SIG-M5 (cell line): Measurements from ENCODE around the gene LAMB2.

ENCODE experiments used
- DNase-seq: peaks from one replicate; lab custom pipeline; 2025; lab: John Stamatoyannopoulos, UW

The LAMB2 gene

DNA sequence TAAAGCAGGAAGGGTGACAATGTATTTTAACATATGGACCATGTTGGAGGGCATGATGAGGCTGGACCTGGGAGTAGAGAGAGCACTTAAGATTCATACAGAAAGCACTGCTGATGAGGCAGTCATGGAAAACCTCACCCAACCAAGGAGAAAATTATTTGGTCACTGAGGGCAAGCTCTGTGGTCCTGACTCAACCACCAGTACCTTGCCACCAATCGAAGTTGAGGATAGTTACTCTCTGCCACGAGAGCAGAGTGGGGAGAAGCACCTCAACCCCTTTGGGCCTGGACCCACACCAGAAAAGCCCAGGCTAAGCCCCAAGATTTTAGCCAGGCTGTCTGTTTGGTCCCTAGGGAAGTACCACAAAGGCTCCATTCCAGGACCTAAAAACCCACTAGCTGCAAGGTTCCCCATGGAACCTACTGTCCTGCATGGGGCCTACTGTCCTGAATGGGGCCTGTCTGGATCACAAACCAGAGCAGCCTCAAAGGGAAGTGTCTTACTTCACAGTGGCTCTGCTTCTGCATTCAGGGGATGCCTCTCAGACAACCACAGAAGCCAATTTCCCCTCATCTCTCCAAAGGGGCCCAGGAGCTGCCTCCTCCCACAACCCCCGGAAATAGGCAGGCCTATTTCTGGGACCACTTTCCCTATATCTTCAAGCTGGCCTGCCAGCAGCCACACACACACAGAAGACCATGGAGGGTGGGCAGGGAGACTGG is 29.1 kb upstream of the LAMB2 start:
- DNase-seq, result no peak

DNA sequence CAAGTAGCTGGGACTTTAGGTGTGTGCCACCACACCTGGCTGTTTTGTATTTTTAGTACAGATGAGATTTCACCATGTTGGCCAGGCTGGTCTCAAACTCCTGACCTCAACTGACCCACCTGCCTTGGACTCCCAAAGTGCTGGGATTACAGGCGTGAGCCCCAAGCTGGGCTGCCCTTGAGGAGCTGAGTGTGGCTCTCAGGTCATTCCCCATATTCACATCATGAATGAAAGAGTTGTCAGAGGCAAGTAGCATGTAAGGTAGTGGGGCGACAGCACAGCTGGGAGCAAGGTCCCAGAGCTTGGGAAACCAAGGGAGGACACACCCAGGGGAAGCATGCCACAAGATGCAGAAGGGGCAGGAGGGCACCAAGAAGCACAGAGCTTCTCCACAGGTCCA is 28.3 kb upstream of the LAMB2 start:
- no peak for DNase-seq

DNA sequence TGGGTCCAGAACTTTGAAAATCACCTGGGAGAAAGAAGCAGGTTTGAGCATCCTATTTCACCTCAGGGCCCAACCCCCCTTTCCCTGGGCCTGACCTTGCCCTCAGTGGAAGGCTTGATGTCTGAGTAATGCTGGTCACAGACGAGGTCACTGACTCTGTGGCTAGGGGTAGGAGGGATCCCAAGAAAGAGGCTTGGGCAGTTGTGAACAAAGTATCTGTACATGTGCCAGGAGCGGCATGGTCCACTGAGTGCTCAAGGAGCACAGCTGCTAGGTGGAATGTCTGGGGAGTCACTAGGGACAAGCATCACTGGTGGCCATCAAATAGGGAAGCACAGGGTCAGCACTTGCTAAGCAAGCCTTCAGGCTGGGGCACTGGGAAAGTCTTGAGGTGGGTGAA is 25.9 kb upstream of the LAMB2 start:
- DNase-seq, result no peak

DNA sequence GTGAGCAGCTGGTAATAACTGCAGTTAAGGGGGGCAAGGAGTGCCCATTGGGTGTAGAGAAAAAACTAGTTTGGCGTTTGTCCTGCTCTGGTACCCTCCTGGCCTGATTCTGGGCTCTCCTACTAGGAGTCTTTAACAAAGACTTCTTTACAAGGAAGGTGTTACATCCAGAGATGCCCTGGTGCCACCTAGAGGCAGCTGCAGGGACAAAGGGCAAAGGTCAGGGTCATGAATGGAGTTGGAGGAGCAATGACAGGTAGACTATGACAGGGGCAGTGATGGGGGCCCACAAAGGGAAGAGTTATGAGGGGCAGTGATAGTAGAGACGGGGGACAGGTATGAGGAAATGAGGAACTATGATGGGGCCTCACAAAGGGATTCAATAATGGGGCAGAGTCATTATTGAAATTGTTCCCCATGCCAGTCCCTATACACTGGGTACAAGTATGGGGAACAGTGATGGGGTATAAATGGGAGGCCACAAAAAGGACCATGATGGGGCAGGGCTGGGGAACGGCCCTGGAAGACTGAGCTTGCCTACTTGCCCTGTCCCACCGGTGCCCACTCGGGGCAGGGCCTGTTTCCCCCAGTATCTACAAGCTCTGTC is 25.4 kb upstream of the LAMB2 start:
- no peak for DNase-seq

DNA sequence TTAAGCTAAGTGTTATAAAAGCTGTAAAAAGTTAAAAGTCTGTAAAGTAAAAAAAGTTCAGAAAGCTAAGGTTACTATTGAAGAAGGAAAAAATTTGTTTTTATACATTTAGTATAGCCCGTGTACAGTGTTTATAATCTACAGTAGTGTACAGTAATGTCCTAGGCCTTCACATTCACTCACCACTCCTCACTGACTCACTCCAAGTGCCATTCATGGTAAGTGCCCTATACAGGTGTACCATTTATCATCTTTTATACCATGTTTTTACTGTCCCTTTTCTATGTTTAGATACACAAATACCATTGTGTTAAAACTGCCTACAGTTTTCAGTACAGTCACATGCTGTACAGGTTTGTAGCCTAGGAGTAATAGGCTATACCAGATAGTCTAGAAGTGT is 24.4 kb upstream of the LAMB2 start:
- no peak for DNase-seq

DNA sequence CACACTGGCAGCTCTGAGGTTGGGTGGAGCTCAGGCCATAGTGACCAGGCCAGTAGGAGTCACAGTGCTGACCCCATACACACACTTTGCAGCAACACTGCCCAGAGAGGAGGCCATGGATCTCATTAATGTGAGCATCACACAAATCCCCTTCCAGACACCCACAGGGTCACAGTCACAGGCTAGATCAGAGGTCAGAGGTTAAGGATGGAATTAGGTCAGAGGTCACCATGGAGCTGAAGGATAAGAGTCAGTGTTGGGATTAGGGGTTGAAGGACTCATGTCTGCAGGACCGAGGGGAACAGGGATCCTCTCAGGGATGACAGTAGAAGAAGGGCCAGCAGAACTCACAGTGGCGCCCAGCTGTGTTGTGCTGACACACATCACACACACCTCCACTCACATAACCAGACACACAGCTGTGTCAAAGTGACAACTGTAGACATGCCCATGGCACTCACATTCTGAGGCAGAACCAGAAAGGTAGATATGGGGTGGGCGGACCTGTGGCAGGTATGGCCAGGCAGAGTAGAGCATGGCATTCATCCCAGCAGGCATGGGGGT is 20.6 kb upstream of the LAMB2 start:
- no peak for DNase-seq

DNA sequence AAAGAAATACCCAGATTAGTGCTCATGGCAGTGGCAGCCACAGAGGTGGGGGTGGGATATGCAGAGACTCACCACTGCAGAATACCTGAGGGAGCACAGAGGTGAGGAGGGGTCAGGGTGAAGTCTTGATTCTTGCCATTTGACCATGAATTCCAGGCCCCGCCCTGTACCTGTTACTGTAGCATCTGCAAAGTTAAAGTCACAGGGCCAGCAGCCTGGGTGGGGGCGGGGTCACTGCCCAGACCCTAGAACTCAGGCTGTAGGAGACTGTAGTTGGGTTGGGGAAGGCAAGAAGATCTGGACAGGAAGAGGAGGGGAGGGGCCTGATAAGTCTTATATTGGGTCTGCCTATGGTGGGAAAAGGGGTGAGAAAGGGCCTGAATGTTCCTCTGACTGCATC is 18.8 kb upstream of the LAMB2 start:
- DNase-seq, result no peak

DNA sequence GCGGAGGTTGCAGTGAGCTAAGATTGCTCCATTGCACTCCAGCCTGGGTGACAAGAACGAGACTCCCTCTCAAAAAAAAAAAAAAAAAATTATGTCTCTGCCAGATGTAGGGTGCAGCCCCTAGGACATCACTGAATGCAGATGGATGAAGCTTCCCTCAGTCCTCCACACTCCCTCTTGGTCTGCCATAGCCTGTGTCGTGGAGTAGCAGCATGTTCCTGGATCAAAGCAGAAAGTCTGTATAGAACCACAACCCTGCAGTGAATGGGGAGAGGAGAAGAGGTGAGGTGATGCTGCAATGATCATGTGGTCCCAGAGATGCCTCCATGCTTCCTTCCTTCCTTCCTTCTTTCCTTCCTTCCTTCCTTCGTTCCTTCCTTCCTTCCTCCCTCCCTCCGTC is 15.3 kb upstream of the LAMB2 start:
- no peak for DNase-seq

DNA sequence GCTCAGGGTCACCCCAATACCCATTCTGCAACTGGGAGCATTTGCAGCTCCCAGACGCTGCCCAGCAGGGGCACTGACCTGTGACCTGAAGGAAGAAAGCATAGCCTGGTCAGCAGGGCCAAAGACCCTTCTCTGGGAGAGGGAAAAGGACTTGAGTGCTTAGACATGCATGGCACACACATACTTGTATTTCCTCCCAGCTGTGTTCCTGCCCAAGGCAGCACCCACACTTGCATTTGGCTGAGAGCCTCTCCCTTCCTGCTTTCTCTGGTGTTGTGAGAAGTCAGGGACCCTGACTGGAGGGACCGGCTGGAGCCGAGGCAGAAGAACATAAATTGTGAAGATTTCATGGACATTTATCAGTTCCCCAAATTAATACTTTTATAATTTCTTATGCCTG is 7.2 kb upstream of the LAMB2 start:
- no peak for DNase-seq

DNA sequence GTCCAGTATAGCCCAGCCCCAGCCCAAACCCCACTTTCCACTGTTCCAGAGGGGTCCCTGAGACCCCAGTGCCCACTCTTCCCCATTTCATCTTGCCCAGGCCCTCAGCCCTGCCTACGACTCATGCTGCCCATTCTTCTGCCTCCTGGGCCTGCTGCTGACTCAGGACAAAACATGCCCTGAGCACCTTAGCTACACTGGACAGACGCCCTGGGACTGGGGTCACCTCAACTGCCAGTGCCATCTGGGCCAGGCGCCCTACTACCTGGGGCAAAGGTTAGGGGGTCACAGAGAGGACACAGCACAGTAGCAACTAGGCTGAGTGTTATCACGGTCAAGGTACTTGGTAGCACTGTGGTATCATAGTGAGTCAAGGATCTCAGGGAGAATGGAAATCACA is 2.6 kb upstream of the LAMB2 start:
- no peak for DNase-seq

DNA sequence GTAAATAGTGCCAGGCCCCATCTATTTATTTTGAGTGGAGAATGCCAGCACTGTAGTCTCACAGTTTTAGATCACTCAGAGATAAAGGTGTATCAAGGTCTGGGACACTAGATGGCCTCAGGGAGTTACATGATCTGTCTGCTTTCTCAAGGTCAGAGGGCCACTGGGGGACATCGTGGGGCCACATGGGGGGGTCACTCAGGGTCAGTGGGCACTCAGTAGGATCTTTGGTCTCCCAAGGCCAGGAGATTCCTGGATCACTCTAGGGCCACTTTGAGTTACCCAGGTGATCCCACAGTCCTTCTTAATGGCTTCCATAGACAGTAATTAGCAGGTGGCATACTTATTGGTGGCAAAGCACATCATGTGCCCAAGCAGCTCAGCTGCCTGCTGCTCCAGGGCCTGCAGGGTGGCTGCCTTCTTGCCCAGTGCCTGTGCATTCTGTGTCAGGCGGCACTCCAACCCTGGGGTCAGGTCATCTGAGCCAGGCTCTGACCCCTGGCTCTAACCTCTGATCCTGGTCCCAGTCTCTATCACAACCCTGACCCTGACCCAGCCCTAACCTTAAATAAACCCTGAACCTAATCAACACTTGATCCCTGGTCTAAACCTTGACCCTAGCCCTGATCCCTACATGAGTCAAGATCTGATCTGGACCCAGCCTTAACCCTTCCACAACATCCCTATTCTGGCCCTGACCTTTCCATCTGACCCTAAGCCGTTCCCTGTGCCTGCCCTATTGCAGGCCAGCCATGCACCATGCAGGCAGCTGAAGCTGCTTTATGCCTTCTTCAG is 1.8 kb upstream of the LAMB2 start:
- DNase-seq, result no peak

DNA sequence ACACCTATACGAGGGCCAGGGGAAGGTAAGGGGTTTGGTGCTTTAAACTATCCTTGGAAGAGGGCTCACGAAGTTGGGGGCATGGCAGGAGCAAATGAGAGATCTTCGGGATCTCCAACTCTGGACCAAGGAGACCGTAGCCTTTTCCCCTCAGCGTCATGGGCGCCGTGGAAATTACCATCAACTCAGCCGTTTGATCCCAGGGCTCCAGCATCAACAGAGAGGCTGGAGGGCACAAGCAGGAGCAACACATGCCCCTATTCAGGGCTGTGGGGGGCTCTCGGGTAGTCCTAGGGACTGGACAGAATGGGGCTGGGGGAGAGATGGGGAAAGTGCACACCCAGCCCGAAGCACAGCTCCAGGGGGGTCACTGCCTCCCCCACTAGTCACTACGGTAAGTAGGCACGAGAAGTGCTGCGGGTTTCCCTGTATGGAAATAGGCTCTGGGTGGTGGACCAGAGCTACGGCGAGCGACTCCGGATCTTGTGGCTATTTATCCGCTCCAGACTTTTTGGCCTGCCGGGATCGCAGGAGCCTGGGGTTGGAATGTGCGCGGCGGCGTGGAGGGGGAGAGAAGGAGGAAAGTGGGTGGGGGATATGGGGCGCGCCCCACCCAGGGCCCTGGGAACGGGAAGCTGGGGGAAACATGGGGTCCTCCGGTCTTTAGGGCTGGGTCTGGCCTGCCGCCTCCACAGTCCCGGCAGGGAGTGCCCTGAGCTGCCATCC is 539 bp upstream of the LAMB2 start:
- DNase-seq, result no peak

DNA sequence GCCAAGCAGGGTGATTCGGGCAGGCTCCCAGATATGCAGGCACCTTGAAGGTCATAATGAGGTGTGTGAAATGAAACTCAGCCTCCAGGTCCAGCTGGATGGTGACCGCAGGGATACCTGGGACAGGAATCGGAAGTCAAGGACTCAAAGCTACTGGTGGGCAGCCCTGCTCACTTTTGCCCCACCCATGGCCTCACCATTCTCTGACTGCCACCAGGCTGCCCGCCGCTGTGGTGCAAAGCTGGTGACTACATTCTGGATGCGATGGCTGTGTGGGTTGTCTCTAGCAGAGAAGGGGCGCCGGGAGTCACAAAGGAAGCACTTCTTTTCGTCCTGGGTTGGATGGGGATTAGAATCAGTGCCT is 795 bp downstream of the LAMB2 start:
- no peak for DNase-seq

DNA sequence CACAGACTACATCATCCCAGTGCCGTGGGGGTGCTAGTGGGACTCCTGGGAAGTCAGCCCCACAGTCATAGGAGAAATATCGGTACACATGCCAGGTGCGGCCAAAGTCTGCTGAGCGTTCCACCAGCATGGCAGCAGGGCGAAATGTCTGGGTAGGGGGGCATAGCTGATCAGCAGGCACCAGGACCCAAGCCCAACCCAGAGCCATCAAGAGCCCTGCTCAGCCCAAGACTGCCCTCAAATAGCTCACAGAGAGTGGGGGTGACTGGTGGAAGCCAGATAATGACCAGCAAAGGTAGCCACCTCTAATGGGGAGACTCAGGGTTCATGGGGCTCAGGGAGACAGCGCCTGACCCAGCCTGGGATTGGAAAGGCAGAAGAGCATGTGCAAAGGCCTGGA is 1.3 kb downstream of the LAMB2 start:
- DNase-seq, result no peak

DNA sequence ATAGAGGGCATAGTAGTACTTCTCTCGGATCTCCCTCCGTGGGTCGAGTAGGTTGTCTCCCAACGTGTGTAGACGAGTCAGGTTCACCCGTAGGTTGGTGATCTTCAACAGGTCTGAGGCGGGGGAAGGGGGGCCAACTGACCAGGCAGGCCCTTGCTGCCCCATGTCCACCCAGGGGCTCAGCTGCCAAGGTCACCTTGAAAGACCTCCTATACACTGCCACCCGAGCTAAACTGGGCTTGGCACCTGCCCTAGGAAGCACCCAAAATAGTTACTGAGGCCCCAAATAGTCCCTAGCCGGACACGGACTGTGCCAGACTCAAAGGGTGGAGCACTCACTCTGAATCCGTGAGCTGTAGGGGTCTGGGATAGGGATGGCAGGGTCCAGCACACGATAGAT is 1.8 kb downstream of the LAMB2 start:
- DNase-seq, result no peak

DNA sequence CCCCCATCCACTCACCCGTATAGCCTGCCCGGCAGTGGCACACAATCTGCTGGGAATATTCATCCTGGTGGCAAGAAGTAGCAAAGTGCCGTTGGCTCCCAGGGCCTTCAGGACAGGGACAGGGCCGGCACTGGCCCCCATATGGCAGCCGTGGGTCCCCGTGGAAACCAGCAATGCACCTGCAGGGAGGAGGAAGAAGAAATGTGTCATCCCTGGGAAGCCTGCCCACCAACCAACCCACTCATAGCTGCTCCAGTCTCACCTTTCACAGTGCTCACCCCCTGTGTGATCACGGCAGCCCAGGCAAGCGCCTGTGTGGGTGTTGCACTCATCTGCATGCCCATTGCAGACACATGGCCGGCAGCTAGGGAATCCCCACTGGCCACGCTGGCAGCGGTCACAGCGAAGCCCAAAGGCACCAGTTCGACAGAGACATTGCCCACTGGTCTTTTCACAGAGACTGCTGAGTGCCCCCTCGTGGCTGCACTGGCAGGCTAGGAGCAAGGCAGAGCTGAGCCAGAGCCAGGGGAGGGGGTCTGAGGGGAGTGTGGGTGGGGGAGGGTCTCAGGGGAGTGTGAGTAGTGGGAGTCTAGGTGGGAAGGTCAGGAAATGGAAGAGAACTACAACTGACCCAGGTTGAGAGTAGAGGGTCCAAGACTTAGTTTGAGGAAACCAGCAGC is 7.7 kb downstream of the LAMB2 start:
- no peak for DNase-seq

DNA sequence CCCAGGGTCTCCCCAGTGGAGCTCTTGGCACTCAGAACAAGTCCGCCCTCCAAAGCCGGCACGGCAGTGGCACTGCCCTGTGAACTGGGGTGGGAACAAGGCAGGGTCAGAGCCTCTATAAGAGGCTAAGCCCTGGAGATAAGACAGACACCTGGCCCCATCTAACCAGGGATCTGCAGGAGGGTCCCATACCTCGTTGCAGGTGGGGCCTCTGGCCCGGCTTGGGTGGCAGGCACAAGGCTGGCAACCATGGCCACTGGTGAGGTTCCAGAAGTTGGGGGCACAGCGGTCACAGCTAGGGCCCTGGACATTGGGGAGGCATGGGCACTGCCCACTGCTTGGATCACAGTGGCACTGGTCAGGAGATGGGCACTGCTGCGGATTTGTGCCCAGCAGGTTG is 8.6 kb downstream of the LAMB2 start:
- DNase-seq, result no peak

DNA sequence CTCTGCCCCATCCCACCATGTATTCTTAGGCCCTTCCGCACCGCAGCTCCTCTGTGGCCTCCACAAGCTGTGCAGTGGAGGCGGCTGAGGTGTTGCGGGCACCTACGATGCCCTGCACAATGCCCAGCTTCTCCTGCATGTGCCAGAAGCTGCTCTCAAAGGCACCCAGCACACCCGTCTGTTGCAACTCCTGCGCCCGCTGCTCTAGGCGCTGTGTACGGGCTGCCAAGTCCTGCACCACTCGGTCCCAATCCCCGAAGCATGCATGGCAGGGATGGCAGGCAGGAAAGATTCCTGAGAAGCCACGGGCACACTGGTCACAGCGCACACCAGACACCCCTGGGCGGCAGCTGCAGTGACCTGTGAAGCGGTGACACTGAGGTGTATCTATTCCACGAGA is 9.2 kb downstream of the LAMB2 start:
- no peak for DNase-seq

DNA sequence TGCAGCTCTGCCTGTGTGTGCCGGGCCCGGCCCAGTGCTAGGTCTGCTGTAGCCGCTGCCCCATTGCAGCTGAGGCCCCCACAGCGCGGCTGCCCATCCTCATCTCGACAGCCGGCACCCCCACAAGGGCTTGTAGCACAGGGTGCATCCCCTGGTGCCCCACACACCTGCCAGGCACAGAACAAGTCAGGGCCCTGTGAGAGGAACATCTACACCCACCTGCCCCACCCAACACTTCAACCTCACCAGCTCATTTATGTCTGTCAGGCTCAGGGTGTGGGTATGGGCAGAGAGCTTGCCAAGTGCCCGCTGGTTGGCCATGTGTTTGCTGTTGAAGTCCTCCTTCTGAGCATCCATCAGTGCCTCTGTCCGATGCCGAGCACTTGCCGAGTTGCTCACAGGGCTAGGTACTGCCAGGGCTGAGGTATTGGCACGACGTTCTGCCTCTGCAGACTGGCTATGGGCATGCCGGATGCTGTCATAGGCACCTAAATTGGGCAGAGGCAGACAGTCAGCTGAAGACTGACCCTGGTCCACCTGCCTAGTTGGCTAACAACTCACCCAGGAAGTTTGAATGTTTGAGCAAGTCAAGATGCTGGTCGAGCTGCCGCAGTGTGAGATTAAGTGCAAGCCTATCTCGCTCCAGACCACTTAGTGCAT is 9.8 kb downstream of the LAMB2 start:
- DNase-seq, result no peak

DNA sequence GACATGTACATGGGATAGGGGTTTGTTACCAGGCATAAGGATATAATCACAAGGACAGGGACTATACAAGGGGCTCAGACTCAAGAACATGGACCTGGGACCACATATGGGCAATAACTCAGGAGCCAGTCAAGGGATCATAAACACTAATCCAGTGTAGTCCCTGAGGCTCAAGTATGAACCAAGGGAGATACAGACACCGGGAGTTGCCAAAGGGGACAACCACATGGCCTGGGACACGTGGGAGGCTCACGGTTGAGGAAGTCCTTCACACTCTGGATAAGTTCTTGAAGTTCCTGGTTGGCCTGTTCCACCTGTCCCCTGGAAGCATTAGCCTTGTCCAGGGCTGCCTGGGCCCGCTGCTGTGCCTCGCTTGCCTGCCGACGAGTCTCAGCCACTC is 10.4 kb downstream of the LAMB2 start:
- no peak for DNase-seq

DNA sequence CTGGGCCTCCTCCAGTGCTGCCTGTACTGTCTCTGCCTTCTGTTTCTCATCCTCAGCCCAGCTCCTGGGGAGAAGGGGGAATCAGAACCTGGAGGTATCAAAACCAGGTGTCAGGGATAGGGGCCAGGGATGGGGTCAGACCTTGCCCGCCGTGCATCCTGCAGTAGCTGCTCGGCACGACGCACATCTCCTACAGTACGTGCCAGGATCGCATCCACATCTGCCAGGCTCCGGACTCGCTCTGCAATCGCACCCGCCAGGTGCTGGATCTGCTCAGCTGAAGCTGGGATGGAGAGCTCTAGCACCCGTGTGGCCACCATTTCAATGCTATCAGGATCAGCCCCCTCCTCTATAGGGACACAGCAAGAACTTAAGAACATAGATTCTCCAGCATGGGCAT is 10.8 kb downstream of the LAMB2 start:
- DNase-seq, result no peak
